CD14-positive monocyte (primary cell): Measurements from ENCODE around the gene SORBS1. TPM values are rescaled to one million over a fixed set of nuclear protein-coding genes. Genes with fewer than 3 reads are reported as not detected.

Source experiments
- DNase-seq, 3 donors: peaks; one replicate each; pipeline ENCODE4 v3.0.0-alpha.2; 2011 to 2022
- H2AFZ ChIP-seq: 2 replicates; pipeline ENCODE4 v1.6.0; 2012; ENCODE audit warnings: mild to moderate bottlenecking, low read depth, low read length, inconsistent platforms; ENCODE audit not compliant: insufficient read depth, poor library complexity, severe bottlenecking
- H3K27ac ChIP-seq, 2 donors: 1 replicate in 1 of 2; 2 replicates in 1 of 2; pipeline ENCODE4 v1.5.1; 2012 to 2013; ENCODE audit warnings: low read length in 2 of 2, control low read depth in 1 of 2, inconsistent platforms in 1 of 2, low read depth in 1 of 2, mild to moderate bottlenecking in 1 of 2
- H3K27me3 ChIP-seq, 2 donors: one replicate each; pipeline versions ENCODE4 v1.6.0 to v1.6.1; 2011 to 2013; ENCODE audit warnings: low read length in 2 of 2; ENCODE audit not compliant: control insufficient read depth in 2 of 2, insufficient read depth in 2 of 2
- H3K36me3 ChIP-seq, 2 donors: replicated peaks in 1 of 2; 1 replicate in 1 of 2; 2 replicates in 1 of 2; pipeline versions ENCODE4 v1.5.1 to v1.6.1; 2012 to 2013; ENCODE audit warnings: low read length in 2 of 2, control low read depth in 1 of 2, inconsistent platforms in 1 of 2, mild to moderate bottlenecking in 1 of 2; ENCODE audit not compliant: insufficient read depth in 2 of 2, control insufficient read depth in 1 of 2
- H3K4me1 ChIP-seq, 2 donors: 1 replicate in 1 of 2; 2 replicates in 1 of 2; pipeline versions ENCODE4 v1.5.1 to v1.6.1; 2012 to 2013; ENCODE audit warnings: low read length in 2 of 2, control low read depth in 1 of 2, inconsistent platforms in 1 of 2, mild to moderate bottlenecking in 1 of 2, moderate library complexity in 1 of 2; ENCODE audit not compliant: insufficient read depth in 2 of 2, control insufficient read depth in 1 of 2
- H3K4me2 ChIP-seq: replicated peaks from 2 replicates; pipeline ENCODE3; 2012; ENCODE audit warnings: low read length, moderate library complexity, mild to moderate bottlenecking; ENCODE audit not compliant: poor library complexity, severe bottlenecking; ENCODE audit errors: extremely low read depth
- H3K4me3 ChIP-seq, 3 experiments: fragments of 200-600 bp in 1 of 3; sonication (generic) in 1 of 3; replicated peaks in 1 of 3; 1 replicate in 2 of 3; 2 replicates in 1 of 3; pipeline ENCODE4 v1.5.1; 2011 to 2013; ENCODE audit warnings: low read length in 3 of 3, mild to moderate bottlenecking in 3 of 3, control low read depth in 2 of 3, low read depth in 2 of 3, inconsistent platforms in 1 of 3, moderate library complexity in 1 of 3
- H3K79me2 ChIP-seq: 2 replicates; pipeline ENCODE4 v1.6.0; 2012; ENCODE audit warnings: mild to moderate bottlenecking, control low read depth, inconsistent platforms, low read length, moderate library complexity; ENCODE audit not compliant: insufficient read depth
- H3K9ac ChIP-seq: 2 replicates; pipeline ENCODE4 v1.6.0; 2017; ENCODE audit warnings: low read length, mild to moderate bottlenecking; ENCODE audit not compliant: insufficient read depth, poor library complexity, severe bottlenecking
- H3K9me3 ChIP-seq, 2 donors: replicated peaks in 1 of 2; 1 replicate in 1 of 2; 2 replicates in 1 of 2; pipeline versions ENCODE4 v1.5.1 to v1.6.1; 2012 to 2013; ENCODE audit warnings: low read length in 2 of 2, control low read depth in 1 of 2; ENCODE audit not compliant: control insufficient read depth in 1 of 2, insufficient read depth in 1 of 2
- H4K20me1 ChIP-seq: 2 replicates; pipeline ENCODE4 v1.6.0; 2012; ENCODE audit warnings: mild to moderate bottlenecking, low read length, control low read depth, moderate library complexity; ENCODE audit not compliant: insufficient read depth
- H3K27ac Mint-ChIP-seq, 7 donors: one replicate each; pipeline ENCODE4 v1.8.0; 2020; ENCODE audit warnings: mild to moderate bottlenecking in 7 of 7, mixed read lengths in 7 of 7, moderate library complexity in 6 of 7, inconsistent platforms in 2 of 7
- H3K27me3 Mint-ChIP-seq, 3 donors: one replicate each; pipeline ENCODE4 v1.8.0; 2021 to 2022; ENCODE audit warnings: low read depth in 3 of 3, mild to moderate bottlenecking in 3 of 3, mixed read lengths in 3 of 3, moderate library complexity in 3 of 3, inconsistent platforms in 1 of 3
- H3K36me3 Mint-ChIP-seq, 2 donors: one replicate each; pipeline ENCODE4 v1.8.0; 2020; ENCODE audit warnings: mixed read lengths in 2 of 2, inconsistent platforms in 1 of 2, mild to moderate bottlenecking in 1 of 2
- H3K4me1 Mint-ChIP-seq: one replicate; pipeline ENCODE4 v1.8.0; 2020; ENCODE audit warnings: mild to moderate bottlenecking, mixed read lengths
- H3K4me3 Mint-ChIP-seq, 2 donors: one replicate each; pipeline ENCODE4 v1.8.0; 2020; ENCODE audit warnings: mild to moderate bottlenecking in 2 of 2, mixed read lengths in 2 of 2, moderate library complexity in 1 of 2
- H3K9me3 Mint-ChIP-seq, 7 donors: one replicate each; pipeline ENCODE4 v1.8.0; 2020 to 2022; ENCODE audit warnings: mixed read lengths in 7 of 7, mild to moderate bottlenecking in 6 of 7, moderate library complexity in 6 of 7, inconsistent platforms in 2 of 7
- WGBS: methylation state at CpG from one replicate; pipeline ENCODE4 v1.1.5; 2013; ENCODE audit warnings: missing lambda C conversion rate; ENCODE audit not compliant: insufficient coverage; 5-methylcytosine and 5-hydroxymethylcytosine counted together
- intact Hi-C, 2 donors: fragments of 100-400 bp; cut with micrococcal nuclease; formaldehyde crosslinking; loops; one replicate each; pipeline versions ENCODE4 v1.15.0 to v1.15.1; 2023
- polyA plus RNA-seq, 3 donors: library from polyadenylated mRNA; depleted of rRNA in 1 of 3; unstranded in 2 of 3; stranded (reverse) in 1 of 3; fragments of 300-500 nt in 2 of 3; fragments of >200 nt in 1 of 3; fragmentation: Illumina TruSeq in 2 of 3; gene quantifications; 1 replicate in 2 of 3; 2 replicates in 1 of 3; pipeline ENCODE4 v1.2.3, GENCODE V29; 2012 to 2021
- TF ChIP-seq, protein P1 (sequence below): fragments of 200-600 bp; IDR thresholded peaks from one replicate; pipeline ENCODE4 v1.8.0; 2022; ENCODE audit warnings: antibody characterized with exemption, mild to moderate bottlenecking

The SORBS1 gene
- polyA plus RNA-seq, 3 donors: 0.08 to 0.15 TPM; not detected in 1

DNA sequence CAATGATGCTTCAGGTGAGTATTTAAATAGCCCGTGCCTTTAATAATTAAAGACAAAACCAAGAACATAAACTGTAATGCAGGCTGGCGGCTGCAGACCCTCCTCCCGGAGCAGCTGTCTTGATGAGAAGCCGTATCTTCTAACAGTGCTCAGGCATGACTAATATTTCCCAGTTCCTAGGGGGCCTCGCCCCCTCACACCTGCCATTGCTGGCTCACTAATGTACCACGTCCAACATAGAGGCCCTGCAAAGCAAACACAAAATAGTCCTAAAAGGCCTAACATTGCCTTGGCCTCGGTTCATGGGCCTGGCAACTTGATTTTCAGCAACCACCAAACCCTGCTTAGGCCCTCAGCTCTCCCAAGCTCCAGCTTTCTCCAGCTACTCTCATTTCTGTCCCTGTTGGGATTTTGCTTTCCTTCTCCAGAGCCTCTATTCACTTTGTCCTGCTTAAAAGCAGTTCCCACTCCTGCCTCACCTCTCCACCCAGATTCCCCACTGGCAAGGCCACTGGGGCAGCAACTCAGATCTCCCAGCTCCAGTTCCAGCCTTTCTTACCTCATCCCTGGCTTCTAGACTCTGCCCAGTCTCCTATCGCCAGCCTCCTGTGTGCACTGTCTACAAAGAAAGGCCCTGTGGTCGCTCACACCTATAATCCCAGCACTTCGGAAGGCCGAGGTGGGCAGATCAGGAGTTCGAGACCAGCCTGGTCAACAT lies 16.2 kb downstream of the SORBS1 start:
- H3K36me3 Mint-ChIP-seq: no peaks in the 10 kb centered on the region
- peaks cover 0 to 3% (median 0%) of the 10 kb centered on the region in 7 donors for H3K9me3 Mint-ChIP-seq
- peaks cover 1 to 7% (median 5%) of the 10 kb centered on the region in 3 donors for H3K27me3 Mint-ChIP-seq
- intact Hi-C loops: no loop called here
- Histone ChIP-seq H3K27ac (no peak overlapping the region), H3K4me1 (no peaks in the 10 kb centered on the region), H2AFZ (no peak overlapping the region), H4K20me1 (no peaks in the 10 kb centered on the region), H3K36me3 (no peaks in the 10 kb centered on the region), H3K79me2 (no peaks in the 10 kb centered on the region), H3K27me3 (no peaks in the 10 kb centered on the region), H3K4me2 (no peak overlapping the region), H3K4me3 (no peak overlapping the region), H3K9me3 (no peaks in the 10 kb centered on the region), H3K9ac (no peak overlapping the region)
- DNase-seq: no peak
- 92% methylated on average over 11 of the region's 12 CpGs for WGBS
- no peak overlapping the region for H3K27ac Mint-ChIP-seq
- no peaks in the 10 kb centered on the region for H3K4me1 Mint-ChIP-seq
- H3K4me3 Mint-ChIP-seq: no peak overlapping the region
- TF ChIP-seq, protein P1, sequence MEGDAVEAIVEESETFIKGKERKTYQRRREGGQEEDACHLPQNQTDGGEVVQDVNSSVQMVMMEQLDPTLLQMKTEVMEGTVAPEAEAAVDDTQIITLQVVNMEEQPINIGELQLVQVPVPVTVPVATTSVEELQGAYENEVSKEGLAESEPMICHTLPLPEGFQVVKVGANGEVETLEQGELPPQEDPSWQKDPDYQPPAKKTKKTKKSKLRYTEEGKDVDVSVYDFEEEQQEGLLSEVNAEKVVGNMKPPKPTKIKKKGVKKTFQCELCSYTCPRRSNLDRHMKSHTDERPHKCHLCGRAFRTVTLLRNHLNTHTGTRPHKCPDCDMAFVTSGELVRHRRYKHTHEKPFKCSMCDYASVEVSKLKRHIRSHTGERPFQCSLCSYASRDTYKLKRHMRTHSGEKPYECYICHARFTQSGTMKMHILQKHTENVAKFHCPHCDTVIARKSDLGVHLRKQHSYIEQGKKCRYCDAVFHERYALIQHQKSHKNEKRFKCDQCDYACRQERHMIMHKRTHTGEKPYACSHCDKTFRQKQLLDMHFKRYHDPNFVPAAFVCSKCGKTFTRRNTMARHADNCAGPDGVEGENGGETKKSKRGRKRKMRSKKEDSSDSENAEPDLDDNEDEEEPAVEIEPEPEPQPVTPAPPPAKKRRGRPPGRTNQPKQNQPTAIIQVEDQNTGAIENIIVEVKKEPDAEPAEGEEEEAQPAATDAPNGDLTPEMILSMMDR: no peak

DNA sequence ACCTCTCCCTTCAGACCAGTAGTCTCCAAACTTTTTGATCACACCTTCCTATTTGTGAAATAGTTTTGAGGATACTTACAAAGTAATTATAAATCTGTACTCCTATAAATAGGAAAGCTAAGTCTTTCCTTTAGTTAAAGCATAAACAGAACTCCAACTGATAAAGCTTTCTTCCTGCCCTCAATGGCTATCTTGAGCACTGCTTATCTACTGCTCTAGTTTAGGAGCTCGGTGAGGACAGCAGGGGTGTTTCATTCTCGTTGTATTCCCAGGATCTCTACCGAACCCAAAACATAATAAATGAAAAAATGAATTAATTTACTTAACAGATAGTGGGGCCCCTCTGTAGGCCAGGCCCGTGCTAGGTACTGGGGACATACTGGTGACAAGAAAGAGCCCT lies 17.7 kb downstream of the SORBS1 start:
- TF ChIP-seq, protein P1: no peak
- DNase-seq: no peak
- Histone ChIP-seq H2AFZ (no peak overlapping the region), H4K20me1 (no peaks in the 10 kb centered on the region), H3K79me2 (no peaks in the 10 kb centered on the region), H3K27me3 (no peaks in the 10 kb centered on the region), H3K27ac (no peak overlapping the region), H3K9ac (no peak overlapping the region), H3K9me3 (no peaks in the 10 kb centered on the region), H3K4me1 (no peaks in the 10 kb centered on the region), H3K4me2 (no peak overlapping the region), H3K36me3 (no peaks in the 10 kb centered on the region), H3K4me3 (no peak overlapping the region)
- Mint-ChIP-seq H3K9me3 (peaks cover 0 to 3% (median 0%) of the 10 kb centered on the region in 7 donors), H3K4me3 (no peak overlapping the region), H3K27me3 (peaks cover 1 to 7% (median 3%) of the 10 kb centered on the region in 3 donors), H3K27ac (no peak overlapping the region), H3K4me1 (no peaks in the 10 kb centered on the region), H3K36me3 (no peaks in the 10 kb centered on the region)
- intact Hi-C loops: no loop called here
- 100% methylated on average over 1 of the region's 4 CpGs for WGBS
